ENCODE measurements around the gene NDST1. TPM values are rescaled to one million over a fixed set of nuclear protein-coding genes. Genes with fewer than 3 reads are reported as not detected.

Gene NDST1
- total and polyA plus RNA-seq, 10 donors: 6.1 to 360 (median 223) TPM

DNA sequence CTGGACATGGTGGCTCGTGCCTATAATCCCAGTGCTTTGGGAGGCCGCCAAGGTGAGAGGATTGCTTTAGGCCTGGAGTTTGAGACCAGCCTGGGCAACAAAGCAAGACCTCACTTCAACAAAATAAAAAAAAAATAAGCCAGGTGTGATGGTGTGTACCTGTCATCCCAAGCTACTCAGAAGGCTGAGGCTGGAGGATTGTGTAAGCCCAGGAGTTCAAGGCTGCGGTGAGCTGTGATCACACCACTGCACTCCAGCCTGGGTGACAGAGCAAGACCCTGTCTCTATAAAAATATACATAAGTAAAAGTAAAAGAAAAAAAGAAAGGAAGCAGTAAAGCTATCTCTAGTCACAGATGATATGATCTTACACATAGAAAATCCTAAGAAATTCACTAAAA, 73.0 kb downstream of the NDST1 start:
- Histone ChIP-seq H3K4me1 (peaks cover 0 to 11% (median 0%) of the 10 kb centered on the region in 6 donors), H3K36me3 (no peaks in the 10 kb centered on the region), H3K4me3 (no peak overlapping the region), H3K27me3 (replicated peaks in 1 of 7) (peaks cover 0 to 14% (median 0%) of the 10 kb centered on the region in 7 donors), H3K9me3 (no peaks in the 10 kb centered on the region), H3K27ac (no peak overlapping the region)
- TF ChIP-seq POLR2AphosphoS5 (IDR thresholded peaks at IDR 0.05) (no peak), POLR2A (IDR thresholded peaks at IDR 0.05) (no peak)
- TF ChIP-seq, protein P1, sequence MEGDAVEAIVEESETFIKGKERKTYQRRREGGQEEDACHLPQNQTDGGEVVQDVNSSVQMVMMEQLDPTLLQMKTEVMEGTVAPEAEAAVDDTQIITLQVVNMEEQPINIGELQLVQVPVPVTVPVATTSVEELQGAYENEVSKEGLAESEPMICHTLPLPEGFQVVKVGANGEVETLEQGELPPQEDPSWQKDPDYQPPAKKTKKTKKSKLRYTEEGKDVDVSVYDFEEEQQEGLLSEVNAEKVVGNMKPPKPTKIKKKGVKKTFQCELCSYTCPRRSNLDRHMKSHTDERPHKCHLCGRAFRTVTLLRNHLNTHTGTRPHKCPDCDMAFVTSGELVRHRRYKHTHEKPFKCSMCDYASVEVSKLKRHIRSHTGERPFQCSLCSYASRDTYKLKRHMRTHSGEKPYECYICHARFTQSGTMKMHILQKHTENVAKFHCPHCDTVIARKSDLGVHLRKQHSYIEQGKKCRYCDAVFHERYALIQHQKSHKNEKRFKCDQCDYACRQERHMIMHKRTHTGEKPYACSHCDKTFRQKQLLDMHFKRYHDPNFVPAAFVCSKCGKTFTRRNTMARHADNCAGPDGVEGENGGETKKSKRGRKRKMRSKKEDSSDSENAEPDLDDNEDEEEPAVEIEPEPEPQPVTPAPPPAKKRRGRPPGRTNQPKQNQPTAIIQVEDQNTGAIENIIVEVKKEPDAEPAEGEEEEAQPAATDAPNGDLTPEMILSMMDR (IDR thresholded peaks at IDR 0.05 in 8 of 11, conservative IDR thresholded peaks at IDR 0.05 in 3 of 11): no peak
- 82 to 94% (median 87%) methylated on average over 3 of the region's 3 CpGs for WGBS, 5 donors
- no peak for DNase-seq
- intact Hi-C loops (cut with DNase I; ENCODE audit: low total_unique reads): no loop called here

DNA sequence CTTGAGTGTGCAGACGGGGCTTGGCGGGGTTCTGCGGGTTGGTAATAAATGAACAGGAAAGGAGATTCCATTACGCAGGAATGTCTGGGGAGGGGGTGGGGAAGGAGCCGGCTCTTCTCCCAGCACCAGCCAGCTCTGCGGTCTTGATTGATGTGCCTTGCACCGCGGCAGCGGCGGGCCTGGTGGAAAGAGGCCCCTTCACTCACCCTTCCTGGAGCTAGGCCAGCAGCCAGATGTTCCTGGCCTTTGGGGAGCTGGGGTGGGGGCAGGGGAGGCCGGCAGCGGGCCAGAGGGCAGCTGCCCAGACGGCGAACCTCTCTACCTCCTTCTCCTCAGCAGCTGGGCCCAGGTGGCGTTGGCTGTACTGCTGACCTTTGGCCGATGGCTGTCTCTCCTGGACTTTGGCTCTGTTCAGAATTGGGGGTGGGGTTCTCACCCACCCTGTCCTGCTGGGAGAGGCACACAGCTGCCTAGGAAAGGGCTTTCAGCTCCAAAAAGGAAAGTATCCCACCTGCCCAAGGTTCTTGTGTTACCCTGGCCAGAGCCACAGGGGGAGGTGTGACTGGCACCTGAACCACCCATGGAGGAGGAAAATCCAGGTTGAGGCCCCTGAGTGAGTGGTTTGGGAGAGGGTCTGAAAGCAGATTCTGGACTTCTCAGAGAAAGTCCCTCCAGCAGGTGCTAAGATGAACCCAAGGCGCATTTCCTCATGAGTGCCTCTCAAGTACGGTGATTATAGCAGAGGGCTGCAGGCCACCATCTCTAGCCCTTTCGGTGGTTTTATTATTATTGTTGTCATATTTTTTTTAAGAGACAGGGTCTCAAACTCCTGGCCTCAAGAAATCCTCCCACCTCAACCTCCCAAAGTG, 74.5 kb downstream of the NDST1 start:
- TF ChIP-seq, protein P1 (IDR thresholded peaks at IDR 0.05 in 8 of 11, conservative IDR thresholded peaks at IDR 0.05 in 3 of 11): no peak
- no peak for TF ChIP-seq POLR2A (IDR thresholded peaks at IDR 0.05)
- no peak for TF ChIP-seq POLR2AphosphoS5 (IDR thresholded peaks at IDR 0.05)
- intact Hi-C loops (cut with DNase I; ENCODE audit: low total_unique reads): no loop called here
- Histone ChIP-seq H3K27me3 (replicated peaks in 1 of 7) (peaks cover 0 to 14% (median 0%) of the 10 kb centered on the region in 7 donors), H3K9me3 (no peaks in the 10 kb centered on the region), H3K4me1 (peaks cover 0 to 11% (median 0%) of the 10 kb centered on the region in 6 donors), H3K27ac (no peak overlapping the region), H3K36me3 (no peaks in the 10 kb centered on the region), H3K4me3 (no peak overlapping the region)
- WGBS, 5 donors: 29 to 47% (median 36%) methylated on average over 17 to 19 of the region's 19 CpGs
- no peak for DNase-seq

DNA sequence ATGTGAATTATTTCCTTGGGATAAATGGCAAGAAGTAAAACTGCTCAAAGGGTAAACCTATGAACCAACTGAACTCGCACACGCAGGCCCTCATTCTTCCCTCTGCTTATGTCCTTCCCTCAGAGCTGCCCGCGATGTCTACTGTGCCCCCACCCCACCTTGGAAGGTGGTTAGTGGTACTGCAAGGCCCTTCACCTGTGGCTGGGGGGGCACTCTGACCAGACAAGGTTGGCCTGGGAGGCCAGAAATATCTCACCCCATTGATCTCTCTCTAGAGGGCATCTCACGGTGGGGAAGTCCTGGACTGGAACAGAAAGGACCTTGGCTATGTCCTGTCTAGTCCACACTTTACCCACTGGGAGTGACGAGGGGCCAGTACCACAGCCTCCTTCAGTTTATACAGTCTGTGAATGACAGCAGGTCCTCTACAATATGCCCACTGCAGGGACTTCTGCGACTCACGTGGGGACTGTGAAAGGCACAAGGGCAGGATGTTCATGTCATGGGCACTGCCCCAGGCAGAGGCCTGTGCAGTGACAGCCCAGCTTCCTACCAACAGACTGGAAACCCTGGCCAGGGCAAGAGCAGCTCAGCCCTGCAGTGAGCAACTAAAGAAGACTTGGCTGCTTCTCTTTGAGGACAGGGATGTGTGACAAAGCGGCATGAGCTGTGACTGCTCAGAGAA, 75.8 kb downstream of the NDST1 start:
- Histone ChIP-seq H3K4me3 (no peak overlapping the region), H3K27me3 (replicated peaks in 1 of 7) (peaks cover 0 to 14% (median 0%) of the 10 kb centered on the region in 7 donors), H3K4me1 (peaks cover 0 to 11% (median 0%) of the 10 kb centered on the region in 6 donors), H3K27ac (no peak overlapping the region), H3K36me3 (no peaks in the 10 kb centered on the region), H3K9me3 (no peaks in the 10 kb centered on the region)
- DNase-seq: no peak
- TF ChIP-seq, protein P1 (IDR thresholded peaks at IDR 0.05 in 8 of 11, conservative IDR thresholded peaks at IDR 0.05 in 3 of 11): no peak
- peak in 1 of 3 donors; percentile 9 for TF ChIP-seq POLR2AphosphoS5 (IDR thresholded peaks at IDR 0.05)
- intact Hi-C loops (cut with DNase I; ENCODE audit: low total_unique reads): no loop called here
- 55 to 85% (median 73%) methylated on average over 7 to 9 of the region's 9 CpGs for WGBS, 5 donors

Measured in spleen (tissue), 11 donors.